Amniotic epithelial cell (primary cell): ENCODE measurements around the gene JAK3.
A peak's percentile ranks its signal among the peaks of the same experiment; 100 is the strongest.
"Not testable (repeated sequence)": the region's sequence is repeated elsewhere in the genome, so short reads cannot be mapped to it uniquely, and the experiment has no call there.

Source experiments
- DNase-seq: peaks from one replicate; pipeline ENCODE4 v3.0.0-alpha.2; 2010; ENCODE audit warnings: low read depth

Gene JAK3

DNA sequence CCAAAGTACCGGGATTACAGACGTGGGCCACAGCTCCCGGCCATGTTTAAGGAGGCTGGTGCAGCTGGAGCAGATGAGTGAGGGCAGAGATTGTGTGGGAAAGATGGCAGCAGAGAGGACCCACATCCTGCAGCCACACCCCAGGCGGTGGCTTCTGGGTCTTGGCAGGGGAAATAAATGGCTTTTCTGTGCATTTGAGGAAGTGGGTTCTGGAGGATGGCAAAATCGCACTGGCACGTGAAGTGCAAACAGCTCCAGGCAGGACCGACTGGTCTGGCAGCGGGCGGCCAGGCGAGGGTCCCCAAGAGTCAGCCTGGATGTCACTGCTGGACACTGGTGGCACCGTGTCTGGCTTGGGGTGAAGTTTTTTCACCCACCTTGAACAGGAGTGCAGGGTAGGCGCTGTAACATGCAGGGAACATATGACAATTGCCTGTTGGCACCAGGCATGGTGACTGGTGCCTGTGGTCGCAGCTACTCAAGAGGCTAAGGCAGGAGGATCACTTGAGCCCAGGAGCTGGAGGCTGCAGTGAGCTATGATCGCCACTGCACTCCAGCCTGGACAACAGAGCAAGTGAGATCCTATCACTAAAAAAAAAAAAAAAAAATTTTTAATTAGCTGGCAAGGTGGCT is 44.4 kb downstream of the JAK3 start:
- no peak for DNase-seq

GRCh38 chr19:17802137-17802858 is 45.5 kb downstream of the JAK3 start:
- no peak for DNase-seq

GRCh38 chr19:17798599-17798998 is 49.2 kb downstream of the JAK3 start:
- DNase-seq, result not testable (repeated sequence)

GRCh38 chr19:17797424-17798201 is 50.2 kb downstream of the JAK3 start:
- DNase-seq, result no peak

DNA sequence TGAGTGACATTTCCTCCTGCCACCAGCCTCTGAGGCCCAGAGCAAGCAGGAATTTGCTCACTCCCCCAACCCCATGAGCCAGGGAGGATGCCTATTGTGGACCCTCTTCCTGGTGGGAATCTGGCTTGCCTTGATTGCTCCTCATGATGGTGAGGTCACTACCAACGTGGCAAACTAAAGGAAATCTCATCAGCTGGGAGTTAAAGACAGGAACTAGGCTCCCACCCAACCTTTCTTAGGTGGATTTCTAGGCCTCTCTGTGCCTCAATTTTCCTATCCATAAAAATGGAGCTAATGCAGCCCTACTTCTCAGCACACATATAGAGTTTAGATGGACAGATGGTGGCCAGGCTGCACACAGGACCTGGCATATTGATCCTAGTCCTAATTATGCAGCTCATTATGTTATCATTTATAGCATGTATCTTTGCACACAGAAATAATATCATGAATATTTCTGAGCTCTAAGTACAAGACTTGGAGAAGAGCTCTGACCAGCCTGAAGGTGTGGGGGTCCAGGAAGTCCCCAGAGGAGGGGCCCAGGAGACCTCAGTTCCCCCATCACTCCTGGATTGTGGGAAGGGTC is 50.9 kb downstream of the JAK3 start:
- no peak for DNase-seq

DNA sequence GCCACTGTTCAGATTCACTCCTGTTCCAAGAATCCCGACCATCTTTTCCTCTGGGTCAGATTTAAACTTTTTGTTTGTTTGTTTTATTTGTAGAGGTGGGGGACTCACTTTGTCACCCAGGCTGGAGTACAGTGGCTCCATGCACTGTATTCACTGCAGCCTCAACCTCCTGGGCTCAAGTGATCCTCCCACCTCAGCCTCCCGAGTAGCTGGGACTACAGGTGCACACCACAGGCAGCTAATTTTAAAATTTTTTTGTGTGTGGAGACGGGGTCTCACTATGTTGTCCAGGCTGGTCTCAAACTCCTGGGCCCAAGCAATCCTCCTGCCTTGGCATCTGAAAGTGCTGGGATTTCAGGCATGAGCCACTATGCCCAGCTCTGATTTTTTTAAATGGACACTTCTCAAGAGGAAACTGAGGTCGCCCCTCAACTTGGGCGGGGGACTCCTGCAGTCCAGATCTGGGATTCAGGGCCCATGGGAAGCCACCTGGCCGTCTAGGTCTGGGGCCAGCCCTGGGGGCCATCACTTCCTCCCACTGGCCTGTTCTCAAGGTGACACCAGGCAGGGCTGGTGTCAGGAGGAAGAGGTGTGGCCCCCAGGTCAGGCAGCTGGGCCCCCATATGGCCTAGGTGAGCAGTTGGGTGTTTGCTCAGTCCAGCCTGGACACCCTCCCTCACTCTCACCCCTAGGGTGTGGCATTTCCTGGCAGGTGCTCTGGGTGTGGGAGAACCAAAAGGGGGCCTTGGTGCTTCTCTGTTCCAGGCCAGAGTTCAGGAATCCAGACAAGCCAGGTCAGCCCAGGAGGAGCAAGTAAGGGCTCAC is 51.6 kb downstream of the JAK3 start:
- no peak for DNase-seq

DNA sequence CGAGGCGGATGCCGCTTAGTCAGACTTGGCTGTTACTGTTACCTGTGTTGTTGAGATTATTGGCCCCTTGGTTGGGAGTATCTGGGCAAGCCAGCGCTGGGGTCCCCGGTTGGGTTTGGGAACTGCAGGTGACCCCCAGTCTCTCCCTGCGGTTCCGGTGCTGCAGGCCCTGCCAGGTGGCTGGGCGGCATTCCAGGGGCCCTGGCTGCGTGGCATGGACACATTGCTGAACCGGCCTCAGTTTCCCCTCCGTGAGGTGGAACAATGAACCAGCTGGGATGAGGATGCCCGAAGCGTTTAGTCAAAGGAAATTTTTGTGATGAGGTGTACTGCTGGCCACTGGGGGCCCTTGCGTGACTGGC is 52.3 kb downstream of the JAK3 start:
- no peak for DNase-seq

DNA sequence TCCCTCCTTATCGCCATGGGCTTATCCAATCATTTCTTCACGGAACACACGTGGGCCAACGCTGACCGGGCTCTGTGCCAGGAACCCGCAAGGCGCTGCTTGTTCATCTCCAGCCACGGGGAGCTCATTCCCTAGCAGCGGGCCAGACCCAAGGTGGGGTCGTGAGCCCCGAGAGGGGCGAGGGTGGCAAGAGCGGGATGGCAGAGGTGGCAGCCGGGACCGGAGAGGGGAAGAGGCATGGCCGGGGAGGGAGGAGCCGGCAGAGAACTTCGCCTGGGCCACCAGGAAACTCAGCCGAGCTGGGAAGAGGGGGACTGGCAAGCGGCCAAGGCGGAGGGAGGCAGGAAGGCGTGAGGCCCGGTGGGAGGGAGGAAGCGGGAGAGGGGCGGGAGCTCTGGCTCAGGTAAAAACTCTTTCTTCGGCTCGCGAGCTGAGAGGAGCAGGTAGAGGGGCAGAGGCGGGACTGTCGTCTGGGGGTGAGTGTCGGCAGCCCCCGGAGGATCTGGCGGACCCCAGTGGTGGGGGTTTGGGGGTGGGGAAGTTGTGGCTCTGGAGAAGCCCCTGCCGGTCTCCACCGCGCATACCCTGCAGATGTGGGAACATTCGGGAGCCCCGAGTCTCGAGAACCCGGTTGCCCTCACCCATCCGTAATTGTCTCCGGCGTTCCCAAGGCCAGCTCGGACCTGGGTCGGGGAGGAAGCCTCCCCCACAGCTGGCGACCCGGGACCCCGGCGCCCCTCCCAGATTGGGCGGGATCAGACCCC is 52.9 kb downstream of the JAK3 start, which contains the start of gene B3GNT3:
TSS of gene B3GNT3 (plus strand) at position 408 of the 764 bp plus-strand sequence. CDS start 12,670 bp downstream, outside the sequence.
- DNase-seq, result no peak

DNA sequence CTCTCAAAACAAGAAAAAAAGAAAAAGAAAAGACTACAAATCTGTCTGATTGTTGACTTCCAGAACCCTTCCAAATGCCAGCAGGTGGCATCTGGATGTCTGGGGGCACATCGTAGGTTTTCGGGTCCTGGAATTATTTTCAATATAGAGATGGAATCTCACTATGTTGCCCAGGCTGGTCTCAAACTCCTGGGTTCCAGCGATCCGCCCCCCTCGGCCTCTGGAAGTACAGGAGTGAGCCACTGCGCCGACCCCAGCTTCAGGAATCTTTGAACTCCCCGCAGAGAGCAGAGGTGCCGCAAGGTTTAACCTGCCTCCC is 53.4 kb downstream of the JAK3 start:
- no peak for DNase-seq

DNA sequence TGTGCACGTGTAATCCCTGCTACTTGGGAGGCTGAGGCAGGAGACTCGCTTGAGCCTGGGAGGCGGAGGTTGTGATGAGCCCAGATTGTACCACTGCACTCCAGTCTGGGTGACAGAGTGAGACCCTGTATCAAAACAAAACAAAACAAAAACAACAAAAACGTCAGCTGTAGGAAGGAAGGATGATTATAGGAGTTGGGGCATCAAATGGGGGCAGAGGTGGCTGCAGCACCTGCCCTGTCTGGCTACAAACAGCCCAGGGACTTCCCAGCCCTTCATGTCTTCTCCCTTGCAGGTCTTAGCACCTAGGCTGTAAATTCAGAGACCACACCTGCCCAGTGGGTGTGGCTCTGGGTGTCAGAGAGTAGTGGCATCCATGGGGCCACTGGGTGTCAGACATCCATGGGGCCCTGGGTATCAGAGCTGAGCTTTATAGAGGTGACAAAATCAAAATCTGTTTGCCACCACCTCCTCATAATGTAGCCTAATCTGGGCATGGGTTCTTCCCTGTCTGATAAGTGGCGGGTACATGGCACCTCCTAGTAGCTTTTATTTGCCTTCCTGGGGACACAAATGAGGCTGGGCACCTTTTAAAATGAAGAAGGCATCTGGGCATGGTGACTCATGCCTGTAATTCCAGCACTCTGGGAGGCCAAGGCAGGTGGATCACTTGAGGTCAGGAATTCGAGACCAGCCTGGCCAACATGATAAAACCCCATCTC is 57.6 kb downstream of the JAK3 start:
- DNase-seq, result no peak

DNA sequence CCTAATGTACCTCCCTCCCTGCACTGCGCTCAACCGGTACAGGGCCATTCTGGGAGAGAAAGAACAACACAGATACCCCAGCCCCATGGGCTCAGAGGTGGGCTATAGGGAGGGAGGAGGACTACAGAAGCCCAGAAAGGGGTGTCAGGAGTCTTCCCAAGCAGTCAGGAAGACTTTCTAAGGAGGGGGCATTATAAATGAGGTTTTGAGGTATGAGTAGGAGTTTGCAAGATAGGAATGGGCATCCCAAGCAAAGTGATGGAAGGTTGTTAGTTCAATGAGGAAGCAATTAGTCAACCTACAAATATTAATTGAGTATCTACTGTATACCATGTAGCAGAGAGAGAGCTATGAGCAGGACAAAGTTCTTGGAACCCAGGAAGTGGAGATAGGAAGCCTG is 59.1 kb downstream of the JAK3 start:
- no peak for DNase-seq

DNA sequence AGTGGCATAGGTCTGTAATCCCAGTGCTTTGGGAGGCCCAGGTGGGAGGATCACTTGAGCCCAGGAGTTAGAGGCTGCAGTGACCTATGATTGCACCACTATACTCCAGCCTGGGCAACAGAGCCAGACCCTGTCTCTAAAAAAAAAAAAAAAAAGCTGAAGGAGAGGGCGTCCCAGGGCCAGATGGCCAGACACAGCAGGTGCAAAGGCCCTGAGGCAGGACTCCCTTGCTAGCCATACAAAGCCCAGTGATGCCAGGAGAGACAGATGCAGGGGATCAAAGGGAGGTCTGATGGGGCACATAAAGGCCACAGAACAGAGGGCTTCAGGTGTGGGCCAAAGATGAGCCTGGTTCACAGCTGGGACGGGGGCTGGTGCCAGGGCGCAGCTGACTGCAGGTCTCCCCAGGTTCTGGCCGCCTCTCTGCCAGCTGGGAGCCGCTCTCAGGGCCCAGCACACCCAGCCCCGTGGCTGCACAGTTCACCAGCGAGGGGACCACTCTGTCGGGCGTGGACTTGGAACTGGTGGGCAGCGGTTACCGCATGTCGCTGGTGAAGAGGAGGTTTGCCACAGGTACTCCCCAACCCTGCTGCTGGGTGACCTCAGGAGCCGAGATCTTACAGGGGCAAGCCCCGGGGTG is 60.4 kb downstream of the JAK3 start:
- no peak for DNase-seq

DNA sequence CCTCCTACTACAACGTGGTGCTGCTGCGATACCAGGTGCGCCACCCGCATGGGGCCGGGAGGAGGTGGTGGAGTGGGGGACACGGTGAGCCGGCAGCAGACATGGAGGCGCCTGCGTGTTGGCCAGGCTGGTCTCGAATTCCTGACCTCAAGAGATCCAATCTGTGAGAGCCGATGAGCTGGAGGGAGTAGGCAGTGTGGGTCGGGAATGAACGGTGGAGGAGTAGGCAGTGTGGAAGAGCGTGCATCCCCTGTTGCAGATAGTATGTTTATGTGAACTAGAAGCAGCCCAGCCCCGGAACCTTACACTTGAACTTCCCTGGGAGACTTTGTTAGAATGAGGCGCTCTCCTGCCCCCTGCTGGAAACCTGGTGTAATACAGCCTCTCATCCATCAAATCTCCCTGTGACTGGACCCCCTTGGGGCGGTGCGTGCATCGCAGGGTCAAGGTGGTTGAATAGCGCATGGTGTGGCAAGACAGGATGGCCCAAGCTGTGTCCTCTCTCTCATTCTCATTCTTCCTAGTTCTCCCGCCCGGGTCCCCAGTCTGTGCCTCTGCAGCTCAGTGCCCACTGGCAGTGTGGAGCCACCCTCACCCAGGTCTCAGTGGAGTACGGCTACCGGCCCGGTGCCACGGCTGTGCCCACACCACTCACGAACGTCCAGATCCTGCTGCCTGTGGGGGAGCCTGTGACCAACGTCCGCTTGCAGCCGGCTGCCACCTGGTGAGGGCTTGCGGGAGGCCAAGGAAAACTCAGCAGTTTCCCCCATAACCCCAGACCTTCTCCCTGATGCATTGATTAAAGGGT is 63.4 kb downstream of the JAK3 start:
- DNase-seq, result peak; percentile 63

DNA sequence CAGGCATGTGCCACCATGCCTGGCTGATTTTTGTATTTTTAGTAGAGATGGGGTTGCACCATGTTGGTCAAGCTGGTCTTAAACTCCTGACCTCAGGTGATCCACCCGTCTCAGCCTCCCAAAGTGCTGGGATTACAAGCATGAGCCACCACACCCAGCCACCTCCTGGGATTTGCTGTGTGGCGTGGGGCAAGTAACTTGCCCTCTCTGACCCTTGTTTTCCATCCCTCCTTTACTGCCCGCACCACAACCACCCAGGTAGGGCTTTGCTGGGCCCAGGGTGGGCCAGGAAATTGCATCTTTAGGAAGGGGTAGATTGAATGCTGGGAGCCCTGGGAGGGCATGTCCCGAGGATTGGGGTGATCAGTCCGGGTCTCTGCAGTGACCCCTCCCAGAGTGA is 64.1 kb downstream of the JAK3 start:
- not testable (repeated sequence) for DNase-seq

GRCh38 chr19:17780781-17781180 is 67.0 kb downstream of the JAK3 start:
- DNase-seq, result no peak

DNA sequence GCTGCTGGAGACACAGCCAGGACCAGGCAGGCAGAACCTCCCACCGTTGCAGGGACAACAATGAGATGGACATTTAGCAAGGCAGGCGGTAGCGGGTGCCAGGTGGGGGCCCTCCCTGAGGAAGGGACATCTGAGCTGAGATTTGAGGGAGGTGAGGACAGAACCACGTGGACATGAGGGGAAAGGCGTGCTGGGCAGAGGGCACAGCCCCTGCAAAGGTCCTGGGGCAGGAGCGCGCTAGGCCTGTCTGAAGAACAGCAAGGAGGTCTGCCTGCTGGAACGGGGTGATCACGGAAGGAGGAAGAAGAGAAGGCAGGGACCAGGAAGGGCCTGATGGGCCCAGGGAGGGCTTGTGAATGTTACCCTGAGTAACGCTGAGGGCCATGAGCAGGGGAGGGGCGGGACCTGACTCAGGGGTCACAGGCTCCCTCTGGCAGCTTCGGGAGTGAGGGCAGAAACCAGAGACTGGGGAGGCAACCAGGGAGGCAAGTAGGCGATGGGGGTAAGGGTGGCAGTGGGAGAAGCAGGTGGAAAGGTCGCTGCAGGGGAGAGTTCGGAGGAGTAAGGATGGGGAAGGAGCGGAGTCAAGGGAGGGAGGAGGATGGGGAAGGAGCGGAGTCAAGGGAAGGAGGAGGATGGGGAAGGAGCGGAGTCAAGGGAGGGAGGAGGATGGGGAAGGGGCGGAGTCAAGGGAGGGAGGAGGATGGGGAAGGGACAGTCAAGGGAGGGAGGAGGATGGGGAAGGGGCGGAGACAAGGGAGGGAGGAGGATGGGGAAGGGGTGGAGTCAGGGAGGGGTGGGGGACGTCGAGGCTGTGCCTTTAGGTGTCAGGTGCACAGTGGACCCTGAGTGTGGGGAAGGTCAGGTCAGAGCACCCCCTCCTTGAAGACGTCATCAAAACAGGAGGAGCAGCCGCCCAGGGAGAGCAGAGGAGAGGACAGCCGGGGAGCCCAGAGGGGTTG is 68.5 kb downstream of the JAK3 start:
- DNase-seq, result peak; percentile 84

DNA sequence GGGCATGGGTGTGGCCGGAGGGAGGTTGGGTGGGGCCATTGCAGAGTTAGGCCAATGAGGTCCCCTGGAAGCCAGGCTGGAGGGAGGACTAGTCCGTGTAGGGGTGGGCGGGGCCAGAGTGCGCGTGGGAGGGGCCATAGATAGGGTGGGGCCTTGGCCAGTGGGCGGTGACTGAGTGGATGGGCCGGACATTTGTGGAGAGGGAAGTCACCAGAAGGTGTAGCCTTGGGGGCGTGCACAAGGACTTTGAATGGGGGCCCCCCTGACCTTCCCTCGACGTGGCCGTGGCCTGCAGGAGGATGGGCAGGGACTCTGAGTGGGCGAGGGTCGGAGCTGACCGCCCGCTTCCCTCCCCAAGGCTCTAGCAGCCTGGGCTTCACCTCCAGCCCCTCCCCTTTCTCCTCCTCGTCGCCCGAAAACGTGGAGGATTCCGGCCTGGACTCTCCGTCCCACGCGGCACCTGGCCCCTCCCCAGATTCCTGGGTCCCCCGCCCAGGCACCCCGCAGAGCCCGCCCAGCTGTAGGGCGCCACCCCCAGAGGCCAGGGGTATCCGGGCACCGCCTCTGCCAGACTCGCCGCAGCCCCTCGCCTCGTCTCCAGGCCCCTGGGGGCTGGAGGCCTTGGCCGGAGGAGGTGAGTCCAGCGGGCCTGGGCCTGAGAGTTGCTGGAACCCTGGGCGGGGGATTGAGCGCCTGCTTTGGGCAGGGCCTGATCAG is 69.4 kb downstream of the JAK3 start:
- peak; percentile 59 for DNase-seq
